ENCODE results near the gene BPI.

The BPI gene

GRCh38 chr20:38342713-38343310, 38.9 kb downstream of the BPI start:
- H3K27ac ChIP-seq (ENCODE audit: poor library complexity, severe bottlenecking) = no peak overlapping the region
- H3K27me3 ChIP-seq (ENCODE audit: insufficient read depth, poor library complexity, severe bottlenecking) = no peaks in the 10 kb centered on the region
- no peaks in the 10 kb centered on the region for H3K36me3 ChIP-seq (ENCODE audit: low read depth)

GRCh38 chr20:38343311-38344106, 39.6 kb downstream of the BPI start:
- Histone ChIP-seq H3K27ac (ENCODE audit: poor library complexity, severe bottlenecking) (no peak overlapping the region), H3K27me3 (ENCODE audit: insufficient read depth, poor library complexity, severe bottlenecking) (no peaks in the 10 kb centered on the region), H3K4me3 (ENCODE audit: severe bottlenecking) (no peak overlapping the region), H3K9me3 (ENCODE audit: severe bottlenecking) (no peaks in the 10 kb centered on the region), H3K4me1 (ENCODE audit: insufficient read depth, poor library complexity, severe bottlenecking) (no peaks in the 10 kb centered on the region), H3K36me3 (ENCODE audit: low read depth) (no peaks in the 10 kb centered on the region)
- TF ChIP-seq CTCF (IDR thresholded peaks at IDR 0.05; ENCODE audit: poor library complexity, severe bottlenecking) = no peak
- ATAC-seq (ENCODE audit: low read depth) (no peak), DNase-seq (ENCODE audit: low spot score) (no peak)

More at GRCh38 chr20:38342713-38343310, 38.9 kb downstream of the BPI start:
- DNase-seq (ENCODE audit: low spot score) (no peak), ATAC-seq (ENCODE audit: low read depth) (no peak)
- no peak overlapping the region for H3K4me3 ChIP-seq (ENCODE audit: severe bottlenecking)
- H3K9me3 ChIP-seq (ENCODE audit: severe bottlenecking) = no peaks in the 10 kb centered on the region
- no peaks in the 10 kb centered on the region for H3K4me1 ChIP-seq (ENCODE audit: insufficient read depth, poor library complexity, severe bottlenecking)
- TF ChIP-seq CTCF (IDR thresholded peaks at IDR 0.05; ENCODE audit: poor library complexity, severe bottlenecking) = no peak

DNA sequence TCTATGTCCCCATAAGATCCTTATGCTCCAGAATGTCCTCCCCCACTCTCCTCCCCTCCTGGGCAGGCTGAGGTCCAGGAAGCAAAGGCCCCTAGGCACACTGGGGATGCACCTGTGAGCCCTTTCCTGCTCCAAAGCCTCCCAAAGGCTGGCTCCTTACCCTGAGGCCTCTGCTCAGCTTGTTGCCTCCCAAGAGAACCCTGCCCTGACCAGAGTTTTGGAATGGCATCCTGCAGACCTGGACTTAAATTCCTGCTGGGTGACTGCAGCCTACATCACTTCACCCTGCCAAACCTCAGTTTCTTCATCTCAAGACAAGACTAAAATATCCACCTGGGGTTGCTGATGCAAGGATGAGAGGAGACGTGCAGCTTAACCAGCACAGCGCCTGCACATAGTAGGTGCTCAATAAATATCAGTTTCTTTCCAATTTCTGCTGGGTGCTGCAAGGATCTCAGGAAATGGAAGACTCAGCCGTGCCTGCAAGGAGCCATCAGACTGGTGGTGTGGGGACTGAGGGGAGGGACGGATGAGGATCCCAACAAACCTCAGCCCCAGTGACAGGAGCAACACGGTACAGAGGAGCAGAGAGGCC, 40.2 kb downstream of the BPI start:
- H3K9me3 ChIP-seq (ENCODE audit: severe bottlenecking) = no peaks in the 10 kb centered on the region
- no peaks in the 10 kb centered on the region for H3K36me3 ChIP-seq (ENCODE audit: low read depth)
- no peaks in the 10 kb centered on the region for H3K4me1 ChIP-seq (ENCODE audit: insufficient read depth, poor library complexity, severe bottlenecking)
- no peaks in the 10 kb centered on the region for H3K27me3 ChIP-seq (ENCODE audit: insufficient read depth, poor library complexity, severe bottlenecking)
- ATAC-seq (ENCODE audit: low read depth) (peak; percentile 26; the same call in 2 of the 3 replicates), DNase-seq (ENCODE audit: low spot score) (no peak)
- no peak overlapping the region for H3K27ac ChIP-seq (ENCODE audit: poor library complexity, severe bottlenecking)
- H3K4me3 ChIP-seq (ENCODE audit: severe bottlenecking) = no peak overlapping the region
- no peak for TF ChIP-seq CTCF (IDR thresholded peaks at IDR 0.05; ENCODE audit: poor library complexity, severe bottlenecking)

- no peak for DNase-seq (ENCODE audit: low spot score)
- no peaks in the 10 kb centered on the region for H3K27me3 ChIP-seq (ENCODE audit: insufficient read depth, poor library complexity, severe bottlenecking)
Observed at GRCh38 chr20:38345643-38346042, 41.7 kb downstream of the BPI start.

More at GRCh38 chr20:38345643-38346042, 41.7 kb downstream of the BPI start:
- Histone ChIP-seq H3K36me3 (ENCODE audit: low read depth) (no peaks in the 10 kb centered on the region), H3K27ac (ENCODE audit: poor library complexity, severe bottlenecking) (no peak overlapping the region), H3K4me3 (ENCODE audit: severe bottlenecking) (no peak overlapping the region), H3K4me1 (ENCODE audit: insufficient read depth, poor library complexity, severe bottlenecking) (no peaks in the 10 kb centered on the region), H3K9me3 (ENCODE audit: severe bottlenecking) (no peaks in the 10 kb centered on the region)
- no peak for TF ChIP-seq CTCF (IDR thresholded peaks at IDR 0.05; ENCODE audit: poor library complexity, severe bottlenecking)
- no peak for ATAC-seq (ENCODE audit: low read depth)
